SK-N-SH (cell line): Measurements from ENCODE around the gene CERS1.

Experiments used
- EP300 ChIP-seq, 2 experiments: IDR thresholded peaks; 2 replicates each; pipeline versions ENCODE4 v1.4.0 to v1.6.1; 2012; ENCODE audit warnings: borderline replicate concordance in 1 of 2, low read depth in 1 of 2, low read length in 1 of 2
- GABPA ChIP-seq: IDR thresholded peaks from 2 replicates; pipeline ENCODE4 v1.4.0; 2012; ENCODE audit warnings: low read depth, mild to moderate bottlenecking
- JUND ChIP-seq: IDR thresholded peaks from 2 replicates; pipeline ENCODE4 v1.4.0; 2012
- NFIC ChIP-seq: IDR thresholded peaks from 2 replicates; pipeline ENCODE4 v1.4.0; 2012; ENCODE audit warnings: borderline replicate concordance
- POLR2AphosphoS5 ChIP-seq: IDR thresholded peaks from 2 replicates; pipeline ENCODE4 v1.6.1; 2012; ENCODE audit warnings: low read depth, low read length
- RXRA ChIP-seq: IDR thresholded peaks from 2 replicates; pipeline ENCODE4 v1.4.0; 2012; ENCODE audit warnings: low read depth, mild to moderate bottlenecking, borderline replicate concordance
- SIN3A ChIP-seq: IDR thresholded peaks from 2 replicates; pipeline ENCODE4 v1.6.1; 2012; ENCODE audit warnings: low read depth, mild to moderate bottlenecking, low read length, moderate library complexity, borderline replicate concordance
- TAF1 ChIP-seq: IDR thresholded peaks from 2 replicates; pipeline ENCODE4 v1.6.1; 2012; ENCODE audit warnings: low read depth, mild to moderate bottlenecking, low read length, moderate library complexity, borderline replicate concordance
- TF ChIP-seq, protein P1 (sequence below): fragments of 200-600 bp; sonication (generic); IDR thresholded peaks from 2 replicates; pipeline ENCODE4 v1.6.1; 2017; ENCODE audit warnings: antibody characterized with exemption, mild to moderate bottlenecking, moderate library complexity
- TF ChIP-seq, protein P2 (sequence below): fragments of 150-350 bp; IDR thresholded peaks from 2 replicates; pipeline ENCODE4 v1.6.1; 2017; ENCODE audit warnings: antibody characterized with exemption, low read length, low read depth, borderline replicate concordance
- TF ChIP-seq, protein P3 (sequence below): IDR thresholded peaks from 2 replicates; pipeline ENCODE4 v1.4.0; 2012; ENCODE audit warnings: low read depth, borderline replicate concordance
- TF ChIP-seq, protein P4 (sequence below): IDR thresholded peaks from 2 replicates; pipeline ENCODE4 v1.6.1; 2012; ENCODE audit warnings: mild to moderate bottlenecking, low read depth, low read length, moderate library complexity

DNA sequence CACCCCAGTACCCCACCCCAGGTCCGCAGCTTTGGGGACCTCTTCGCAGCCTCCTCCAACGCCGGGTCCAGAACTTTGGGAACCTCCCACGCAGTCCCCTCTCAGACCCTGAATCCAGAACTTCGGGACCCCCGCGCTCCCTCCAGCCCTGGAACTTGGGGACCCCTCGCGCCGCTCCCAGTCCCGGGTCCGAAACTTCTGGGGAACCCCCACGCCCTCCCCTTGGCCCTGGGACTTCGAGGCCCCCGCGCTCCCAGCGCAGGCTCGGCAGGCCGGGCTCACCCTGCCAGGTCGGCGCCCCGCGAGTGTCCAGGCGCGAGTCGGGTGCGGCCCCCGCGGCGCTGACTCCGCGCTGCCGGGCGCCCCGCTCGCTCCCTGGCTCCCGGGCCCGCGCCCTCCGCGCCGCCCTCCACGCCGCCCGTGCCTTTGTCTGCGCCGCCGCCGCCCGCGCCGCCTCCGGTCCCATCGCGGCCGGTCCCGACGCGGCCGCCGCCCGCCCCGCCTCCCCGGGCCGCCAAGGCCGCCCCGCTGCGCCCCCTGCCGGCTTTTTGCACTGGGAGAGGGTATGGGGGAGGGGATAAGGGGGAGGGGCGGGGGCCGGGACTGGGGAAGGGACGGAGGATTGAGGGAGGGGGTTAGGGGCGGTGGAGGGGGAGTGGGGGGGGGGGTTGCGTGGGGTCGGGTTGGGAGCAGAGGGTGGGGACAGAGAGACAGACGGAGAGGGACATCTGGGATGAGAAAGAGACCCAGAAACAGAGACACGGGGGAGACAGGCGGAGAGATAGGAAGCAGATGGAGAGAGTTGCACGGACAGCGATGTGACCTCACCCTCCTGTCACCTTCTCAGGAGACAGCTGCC lies 45.0 kb upstream of the CERS1 start, which contains the start of gene HOMER3:
- TF ChIP-seq SIN3A (no peak), TAF1 (no peak), JUND (no peak), NFIC (no peak), RXRA (no peak), POLR2AphosphoS5 (no peak), GABPA (no peak), EP300 (IDR thresholded peaks at IDR 0.05; ENCODE audit: borderline replicate concordance in 1 of 2, low read depth in 1 of 2, low read length in 1 of 2) (no peak)
- TF ChIP-seq, protein P1, sequence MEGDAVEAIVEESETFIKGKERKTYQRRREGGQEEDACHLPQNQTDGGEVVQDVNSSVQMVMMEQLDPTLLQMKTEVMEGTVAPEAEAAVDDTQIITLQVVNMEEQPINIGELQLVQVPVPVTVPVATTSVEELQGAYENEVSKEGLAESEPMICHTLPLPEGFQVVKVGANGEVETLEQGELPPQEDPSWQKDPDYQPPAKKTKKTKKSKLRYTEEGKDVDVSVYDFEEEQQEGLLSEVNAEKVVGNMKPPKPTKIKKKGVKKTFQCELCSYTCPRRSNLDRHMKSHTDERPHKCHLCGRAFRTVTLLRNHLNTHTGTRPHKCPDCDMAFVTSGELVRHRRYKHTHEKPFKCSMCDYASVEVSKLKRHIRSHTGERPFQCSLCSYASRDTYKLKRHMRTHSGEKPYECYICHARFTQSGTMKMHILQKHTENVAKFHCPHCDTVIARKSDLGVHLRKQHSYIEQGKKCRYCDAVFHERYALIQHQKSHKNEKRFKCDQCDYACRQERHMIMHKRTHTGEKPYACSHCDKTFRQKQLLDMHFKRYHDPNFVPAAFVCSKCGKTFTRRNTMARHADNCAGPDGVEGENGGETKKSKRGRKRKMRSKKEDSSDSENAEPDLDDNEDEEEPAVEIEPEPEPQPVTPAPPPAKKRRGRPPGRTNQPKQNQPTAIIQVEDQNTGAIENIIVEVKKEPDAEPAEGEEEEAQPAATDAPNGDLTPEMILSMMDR = no peak
- TF ChIP-seq, protein P2, sequence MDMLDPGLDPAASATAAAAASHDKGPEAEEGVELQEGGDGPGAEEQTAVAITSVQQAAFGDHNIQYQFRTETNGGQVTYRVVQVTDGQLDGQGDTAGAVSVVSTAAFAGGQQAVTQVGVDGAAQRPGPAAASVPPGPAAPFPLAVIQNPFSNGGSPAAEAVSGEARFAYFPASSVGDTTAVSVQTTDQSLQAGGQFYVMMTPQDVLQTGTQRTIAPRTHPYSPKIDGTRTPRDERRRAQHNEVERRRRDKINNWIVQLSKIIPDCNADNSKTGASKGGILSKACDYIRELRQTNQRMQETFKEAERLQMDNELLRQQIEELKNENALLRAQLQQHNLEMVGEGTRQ = no peak
- TF ChIP-seq, protein P3, sequence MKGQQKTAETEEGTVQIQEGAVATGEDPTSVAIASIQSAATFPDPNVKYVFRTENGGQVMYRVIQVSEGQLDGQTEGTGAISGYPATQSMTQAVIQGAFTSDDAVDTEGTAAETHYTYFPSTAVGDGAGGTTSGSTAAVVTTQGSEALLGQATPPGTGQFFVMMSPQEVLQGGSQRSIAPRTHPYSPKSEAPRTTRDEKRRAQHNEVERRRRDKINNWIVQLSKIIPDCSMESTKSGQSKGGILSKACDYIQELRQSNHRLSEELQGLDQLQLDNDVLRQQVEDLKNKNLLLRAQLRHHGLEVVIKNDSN = no peak
- TF ChIP-seq, protein P4, sequence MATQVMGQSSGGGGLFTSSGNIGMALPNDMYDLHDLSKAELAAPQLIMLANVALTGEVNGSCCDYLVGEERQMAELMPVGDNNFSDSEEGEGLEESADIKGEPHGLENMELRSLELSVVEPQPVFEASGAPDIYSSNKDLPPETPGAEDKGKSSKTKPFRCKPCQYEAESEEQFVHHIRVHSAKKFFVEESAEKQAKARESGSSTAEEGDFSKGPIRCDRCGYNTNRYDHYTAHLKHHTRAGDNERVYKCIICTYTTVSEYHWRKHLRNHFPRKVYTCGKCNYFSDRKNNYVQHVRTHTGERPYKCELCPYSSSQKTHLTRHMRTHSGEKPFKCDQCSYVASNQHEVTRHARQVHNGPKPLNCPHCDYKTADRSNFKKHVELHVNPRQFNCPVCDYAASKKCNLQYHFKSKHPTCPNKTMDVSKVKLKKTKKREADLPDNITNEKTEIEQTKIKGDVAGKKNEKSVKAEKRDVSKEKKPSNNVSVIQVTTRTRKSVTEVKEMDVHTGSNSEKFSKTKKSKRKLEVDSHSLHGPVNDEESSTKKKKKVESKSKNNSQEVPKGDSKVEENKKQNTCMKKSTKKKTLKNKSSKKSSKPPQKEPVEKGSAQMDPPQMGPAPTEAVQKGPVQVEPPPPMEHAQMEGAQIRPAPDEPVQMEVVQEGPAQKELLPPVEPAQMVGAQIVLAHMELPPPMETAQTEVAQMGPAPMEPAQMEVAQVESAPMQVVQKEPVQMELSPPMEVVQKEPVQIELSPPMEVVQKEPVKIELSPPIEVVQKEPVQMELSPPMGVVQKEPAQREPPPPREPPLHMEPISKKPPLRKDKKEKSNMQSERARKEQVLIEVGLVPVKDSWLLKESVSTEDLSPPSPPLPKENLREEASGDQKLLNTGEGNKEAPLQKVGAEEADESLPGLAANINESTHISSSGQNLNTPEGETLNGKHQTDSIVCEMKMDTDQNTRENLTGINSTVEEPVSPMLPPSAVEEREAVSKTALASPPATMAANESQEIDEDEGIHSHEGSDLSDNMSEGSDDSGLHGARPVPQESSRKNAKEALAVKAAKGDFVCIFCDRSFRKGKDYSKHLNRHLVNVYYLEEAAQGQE = no peak
